Large intestine (tissue), 3 donors: ENCODE results near the gene GPM6B. TPM values are rescaled to one million over a fixed set of nuclear protein-coding genes. Genes with fewer than 3 reads are reported as not detected.

Experiments
- DNase-seq, 2 donors: peaks; one replicate each; pipeline versions ENCODE4 v3.0.0 to v3.0.0-alpha.2; 2013
- H3K27ac ChIP-seq: one replicate; pipeline ENCODE4 v1.5.1; 2013; ENCODE audit warnings: low read length
- H3K27me3 ChIP-seq: 2 replicates; pipeline ENCODE4 v1.6.1; 2013; ENCODE audit warnings: low read length; ENCODE audit not compliant: control insufficient read depth, insufficient read depth
- H3K36me3 ChIP-seq: 2 replicates; pipeline ENCODE4 v1.6.1; 2013; ENCODE audit warnings: low read length; ENCODE audit not compliant: control insufficient read depth, insufficient read depth
- H3K4me1 ChIP-seq: one replicate; pipeline ENCODE4 v1.6.1; 2013; ENCODE audit warnings: low read length; ENCODE audit not compliant: control insufficient read depth, insufficient read depth
- H3K4me3 ChIP-seq: one replicate; pipeline ENCODE4 v1.5.1; 2013; ENCODE audit warnings: low read length
- H3K9me3 ChIP-seq: one replicate; pipeline ENCODE4 v1.6.1; 2013; ENCODE audit warnings: mild to moderate bottlenecking, low read depth, low read length, moderate library complexity; ENCODE audit not compliant: control insufficient read depth
- WGBS: methylation state at CpG from one replicate; pipeline ENCODE4 v1.1.5; 2013; ENCODE audit warnings: low lambda C conversion rate; ENCODE audit not compliant: insufficient coverage; 5-methylcytosine and 5-hydroxymethylcytosine counted together
- polyA plus RNA-seq: library from polyadenylated mRNA; unstranded; fragments of 120-200 nt; gene quantifications from one replicate; pipeline ENCODE4 v1.2.1, GENCODE V29; 2013

GPM6B gene
- polyA plus RNA-seq, 1 donor, result 11.5 TPM

GRCh38 chrX:13756381-13756780 lies 60.5 kb downstream of the GPM6B start:
- no peaks in the 10 kb centered on the region for H3K9me3 ChIP-seq
- H3K4me3 ChIP-seq, result no peak overlapping the region
- H3K36me3 ChIP-seq, result peaks cover 38% of the 10 kb centered on the region
- no CpG with 5 or more reads among the region's 4 CpGs for WGBS
- no peaks in the 10 kb centered on the region for H3K27me3 ChIP-seq
- H3K27ac ChIP-seq, result no peak overlapping the region
- DNase-seq, result no peak
- H3K4me1 ChIP-seq, result no peaks in the 10 kb centered on the region

GRCh38 chrX:13755254-13755653 lies 61.6 kb downstream of the GPM6B start:
- H3K36me3 ChIP-seq, result peaks cover 33% of the 10 kb centered on the region
- DNase-seq, result no peak
- no peaks in the 10 kb centered on the region for H3K27me3 ChIP-seq
- no peaks in the 10 kb centered on the region for H3K9me3 ChIP-seq
- WGBS, result no CpG with 5 or more reads among the region's 1 CpG
- no peak overlapping the region for H3K4me3 ChIP-seq
- peak overlapping the region; percentile 12 for H3K27ac ChIP-seq
- no peaks in the 10 kb centered on the region for H3K4me1 ChIP-seq

- DNase-seq, result peak in 1 of 2 donors; percentile 35
- H3K4me1 ChIP-seq, result no peaks in the 10 kb centered on the region
- H3K36me3 ChIP-seq, result peaks cover 29% of the 10 kb centered on the region
- no peaks in the 10 kb centered on the region for H3K27me3 ChIP-seq
- no peaks in the 10 kb centered on the region for H3K9me3 ChIP-seq
- no CpG with 5 or more reads among the region's 1 CpG for WGBS
- H3K4me3 ChIP-seq, result no peak overlapping the region
- peak overlapping the region; percentile 23 for H3K27ac ChIP-seq
Measured at GRCh38 chrX:13754765-13755164, 62.1 kb downstream of the GPM6B start.

- DNase-seq, result no peak
- no peak overlapping the region for H3K27ac ChIP-seq
- no peaks in the 10 kb centered on the region for H3K4me1 ChIP-seq
- no peaks in the 10 kb centered on the region for H3K9me3 ChIP-seq
- no CpG with 5 or more reads among the region's 3 CpGs for WGBS
- H3K36me3 ChIP-seq, result peaks cover 24% of the 10 kb centered on the region
- H3K4me3 ChIP-seq, result no peak overlapping the region
- no peaks in the 10 kb centered on the region for H3K27me3 ChIP-seq
Measured at GRCh38 chrX:13752646-13753045, 64.2 kb downstream of the GPM6B start.

- Histone ChIP-seq H3K4me1 (no peaks in the 10 kb centered on the region), H3K27me3 (no peaks in the 10 kb centered on the region), H3K27ac (no peak overlapping the region), H3K4me3 (no peak overlapping the region), H3K36me3 (peaks cover 25% of the 10 kb centered on the region), H3K9me3 (no peaks in the 10 kb centered on the region)
- DNase-seq, result no peak
- no CpG with 5 or more reads among the region's 3 CpGs for WGBS
Measured at GRCh38 chrX:13752141-13752540, 64.8 kb downstream of the GPM6B start.

- peaks cover 23% of the 10 kb centered on the region for H3K36me3 ChIP-seq
- no peak for DNase-seq
- H3K27me3 ChIP-seq, result no peaks in the 10 kb centered on the region
- H3K9me3 ChIP-seq, result no peaks in the 10 kb centered on the region
- no peak overlapping the region for H3K4me3 ChIP-seq
- H3K4me1 ChIP-seq, result no peaks in the 10 kb centered on the region
- H3K27ac ChIP-seq, result no peak overlapping the region
Measured at GRCh38 chrX:13750812-13751211, 66.1 kb downstream of the GPM6B start.

GRCh38 chrX:13750204-13750603 lies 66.7 kb downstream of the GPM6B start:
- Histone ChIP-seq H3K27ac (no peak overlapping the region), H3K4me1 (no peaks in the 10 kb centered on the region), H3K27me3 (no peaks in the 10 kb centered on the region), H3K4me3 (no peak overlapping the region), H3K36me3 (peaks cover 23% of the 10 kb centered on the region), H3K9me3 (no peaks in the 10 kb centered on the region)
- DNase-seq, result peak in 1 of 2 donors; percentile 40

GRCh38 chrX:13748486-13748885 lies 68.4 kb downstream of the GPM6B start:
- H3K9me3 ChIP-seq, result no peaks in the 10 kb centered on the region
- H3K4me3 ChIP-seq, result no peak overlapping the region
- H3K36me3 ChIP-seq, result peaks cover 28% of the 10 kb centered on the region
- H3K27ac ChIP-seq, result no peak overlapping the region
- H3K4me1 ChIP-seq, result no peaks in the 10 kb centered on the region
- no CpG with 5 or more reads among the region's 3 CpGs for WGBS
- no peaks in the 10 kb centered on the region for H3K27me3 ChIP-seq
- no peak for DNase-seq

GRCh38 chrX:13747836-13748235 lies 69.1 kb downstream of the GPM6B start:
- peaks cover 26% of the 10 kb centered on the region for H3K36me3 ChIP-seq
- no CpG with 5 or more reads among the region's 2 CpGs for WGBS
- peak in 1 of 2 donors; percentile 43 for DNase-seq
- no peak overlapping the region for H3K4me3 ChIP-seq
- H3K4me1 ChIP-seq, result no peaks in the 10 kb centered on the region
- no peaks in the 10 kb centered on the region for H3K9me3 ChIP-seq
- H3K27me3 ChIP-seq, result no peaks in the 10 kb centered on the region
- no peak overlapping the region for H3K27ac ChIP-seq

- DNase-seq, result peak in 1 of 2 donors; percentile 53
- H3K27ac ChIP-seq, result peak overlapping the region; percentile 29
- no peaks in the 10 kb centered on the region for H3K4me1 ChIP-seq
- no CpG with 5 or more reads among the region's 13 CpGs for WGBS
- no peaks in the 10 kb centered on the region for H3K27me3 ChIP-seq
- H3K9me3 ChIP-seq, result no peaks in the 10 kb centered on the region
- H3K4me3 ChIP-seq, result no peak overlapping the region
- peaks cover 25% of the 10 kb centered on the region for H3K36me3 ChIP-seq
Measured at GRCh38 chrX:13742397-13743176, 74.3 kb downstream of the GPM6B start.

GRCh38 chrX:13741695-13742094 lies 75.2 kb downstream of the GPM6B start:
- no peaks in the 10 kb centered on the region for H3K4me1 ChIP-seq
- peaks cover 19% of the 10 kb centered on the region for H3K36me3 ChIP-seq
- DNase-seq, result no peak
- no CpG with 5 or more reads among the region's 6 CpGs for WGBS
- no peaks in the 10 kb centered on the region for H3K27me3 ChIP-seq
- H3K9me3 ChIP-seq, result no peaks in the 10 kb centered on the region
- no peak overlapping the region for H3K4me3 ChIP-seq
- H3K27ac ChIP-seq, result no peak overlapping the region
